ENCODE results near the gene MYBL2.

DNA sequence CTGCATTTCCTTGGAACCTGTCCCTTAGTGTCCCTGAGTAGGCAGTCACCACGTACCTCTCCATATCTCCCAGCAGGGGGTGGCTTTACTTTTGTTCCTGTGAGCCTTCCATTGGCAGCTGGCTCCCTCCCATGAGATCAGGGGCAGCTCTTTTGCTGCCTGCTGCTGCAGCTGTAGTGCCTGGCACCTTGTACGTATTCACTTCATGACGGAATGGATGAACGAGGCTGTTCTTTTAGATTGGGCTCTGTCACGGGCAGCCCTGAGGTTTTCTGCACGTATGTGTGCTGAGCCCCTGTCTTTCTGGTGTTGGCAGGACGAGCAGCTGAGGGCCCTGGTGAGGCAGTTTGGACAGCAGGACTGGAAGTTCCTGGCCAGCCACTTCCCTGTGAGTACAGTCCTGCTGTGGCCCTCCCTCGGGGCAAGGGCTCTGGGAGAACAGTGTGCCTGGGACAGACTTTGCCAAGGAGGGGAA, 14.6 kb downstream of the MYBL2 start:
- TF ChIP-seq EZH2 (IDR thresholded peaks at IDR 0.05; ENCODE audit: insufficient read depth, poor library complexity, severe bottlenecking): no peak
- TF ChIP-seq EZH2phosphoT487 (IDR thresholded peaks at IDR 0.05; ENCODE audit: insufficient read depth, low read depth): no peak

Measured in GM23248 (cell line).